ENCODE data around the gene ARID3C. TPM values are rescaled to one million over a fixed set of nuclear protein-coding genes. Genes with fewer than 3 reads are reported as not detected.

The ARID3C gene
- total and polyA plus RNA-seq, 2 donors (not counting 1 experiment from before 2014, with no cell fraction given), result 0.17 TPM; not detected in 1

DNA sequence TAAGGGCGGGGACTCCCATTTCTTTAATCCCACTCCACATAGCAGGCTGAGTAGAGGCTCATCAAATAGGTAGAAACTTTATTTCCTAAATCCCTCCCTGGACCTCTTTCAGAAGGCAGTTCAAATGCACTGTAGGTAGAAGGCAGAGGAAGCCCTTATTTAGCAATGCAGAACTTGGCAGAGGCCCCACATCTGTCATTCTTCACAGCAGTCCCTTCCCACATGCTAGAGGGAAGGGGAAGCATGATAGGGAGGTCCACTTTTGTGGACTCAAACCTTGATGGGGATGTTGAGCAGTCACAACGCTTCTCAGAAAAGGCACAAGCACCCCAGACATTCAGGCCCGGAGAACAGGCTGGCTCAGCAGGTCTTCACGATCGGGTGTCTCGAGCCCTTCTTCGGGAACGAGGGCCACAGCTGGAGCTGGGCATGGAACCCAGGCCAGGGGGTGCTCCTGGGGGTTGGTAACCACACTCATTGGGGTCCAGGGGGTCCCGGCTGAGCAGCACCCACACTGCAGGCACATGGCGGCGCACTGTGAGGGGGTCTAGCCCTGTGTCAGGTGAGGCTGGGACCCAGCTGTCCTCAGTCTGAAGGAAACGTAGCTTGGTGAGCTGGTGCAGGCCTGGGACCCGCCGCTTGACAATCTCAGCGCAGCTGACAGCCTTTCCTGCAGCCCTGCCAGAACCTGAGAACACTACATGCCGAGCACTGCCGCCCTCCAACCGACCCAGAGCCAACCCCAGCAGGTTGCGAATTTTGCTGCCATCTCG is 18.2 kb downstream of the ARID3C start:
- Histone ChIP-seq H3K27me3 (ENCODE audit: control insufficient read depth, insufficient read depth, low read length) (peaks cover 2% of the 10 kb centered on the region), H3K9me3 (ENCODE audit: control insufficient read depth, insufficient read depth, low read depth, low read length) (no peaks in the 10 kb centered on the region), H3K36me3 (ENCODE audit: control insufficient read depth, insufficient read depth, low read length) (peaks cover 6% of the 10 kb centered on the region), H4K20me1 (ENCODE audit: control insufficient read depth, extremely low read depth, insufficient read depth, low read length) (peaks cover under 1% of the 10 kb centered on the region), H3K9ac (ENCODE audit: insufficient read depth, low read length) (no peak overlapping the region), H2AFZ (ENCODE audit: low read length) (no peak overlapping the region), H3K27ac (ENCODE audit: insufficient read depth, low read length) (no peak overlapping the region), H3K4me2 (ENCODE audit: extremely low read depth, insufficient read depth, low read length) (peak overlapping the region; percentile 87), H3K4me3 (replicated peaks in 1 of 4; ENCODE audit: control extremely low read depth in 1 of 4, insufficient read depth in 1 of 4, low read depth in 3 of 4, low read length in 4 of 4) (peak overlapping the region in 2 of 4 experiments; percentile 85 to 93), H3K4me1 (ENCODE audit: control insufficient read depth, extremely low read depth, insufficient read depth, low read length) (peaks cover 7% of the 10 kb centered on the region), H3K79me2 (ENCODE audit: control insufficient read depth, insufficient read depth, low read length) (no peaks in the 10 kb centered on the region)
- TF ChIP-seq EZH2 (IDR thresholded peaks at IDR 0.05; ENCODE audit: low read length, missing control alignments), result no peak
- TF ChIP-seq, protein P1, sequence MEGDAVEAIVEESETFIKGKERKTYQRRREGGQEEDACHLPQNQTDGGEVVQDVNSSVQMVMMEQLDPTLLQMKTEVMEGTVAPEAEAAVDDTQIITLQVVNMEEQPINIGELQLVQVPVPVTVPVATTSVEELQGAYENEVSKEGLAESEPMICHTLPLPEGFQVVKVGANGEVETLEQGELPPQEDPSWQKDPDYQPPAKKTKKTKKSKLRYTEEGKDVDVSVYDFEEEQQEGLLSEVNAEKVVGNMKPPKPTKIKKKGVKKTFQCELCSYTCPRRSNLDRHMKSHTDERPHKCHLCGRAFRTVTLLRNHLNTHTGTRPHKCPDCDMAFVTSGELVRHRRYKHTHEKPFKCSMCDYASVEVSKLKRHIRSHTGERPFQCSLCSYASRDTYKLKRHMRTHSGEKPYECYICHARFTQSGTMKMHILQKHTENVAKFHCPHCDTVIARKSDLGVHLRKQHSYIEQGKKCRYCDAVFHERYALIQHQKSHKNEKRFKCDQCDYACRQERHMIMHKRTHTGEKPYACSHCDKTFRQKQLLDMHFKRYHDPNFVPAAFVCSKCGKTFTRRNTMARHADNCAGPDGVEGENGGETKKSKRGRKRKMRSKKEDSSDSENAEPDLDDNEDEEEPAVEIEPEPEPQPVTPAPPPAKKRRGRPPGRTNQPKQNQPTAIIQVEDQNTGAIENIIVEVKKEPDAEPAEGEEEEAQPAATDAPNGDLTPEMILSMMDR (conservative IDR thresholded peaks at IDR 0.05 in 1 of 2, IDR thresholded peaks at IDR 0.05 in 1 of 2; ENCODE audit: low read depth in 1 of 2, low read length in 2 of 2), result no peak
- DNase-seq (ENCODE audit: low read depth in 2 of 2), result no peak

DNA sequence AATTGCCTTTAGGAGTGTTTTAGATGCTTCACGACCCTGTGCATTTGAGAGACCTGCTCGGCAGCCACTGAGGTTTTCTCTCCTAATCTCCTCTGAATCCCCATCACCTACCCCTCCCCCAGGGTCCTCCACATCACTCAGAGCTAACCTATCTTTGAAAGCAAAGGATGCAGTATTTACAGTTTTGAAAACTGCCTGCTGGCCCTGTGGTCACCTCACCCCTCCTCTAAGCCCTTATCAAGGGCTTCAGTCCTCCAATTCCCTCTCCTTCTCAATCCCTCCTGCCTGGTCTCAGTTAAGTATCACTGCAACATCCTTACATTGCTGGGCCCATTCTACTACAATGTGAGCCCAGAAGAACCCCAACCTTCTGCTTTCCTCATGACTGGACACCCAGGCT is 21.5 kb downstream of the ARID3C start:
- TF ChIP-seq, protein P1 (conservative IDR thresholded peaks at IDR 0.05 in 1 of 2, IDR thresholded peaks at IDR 0.05 in 1 of 2; ENCODE audit: low read depth in 1 of 2, low read length in 2 of 2), result no peak
- no peak for TF ChIP-seq EZH2 (IDR thresholded peaks at IDR 0.05; ENCODE audit: low read length, missing control alignments)
- Histone ChIP-seq H2AFZ (ENCODE audit: low read length) (no peak overlapping the region), H3K4me1 (ENCODE audit: control insufficient read depth, extremely low read depth, insufficient read depth, low read length) (peaks cover 3% of the 10 kb centered on the region), H3K9me3 (ENCODE audit: control insufficient read depth, insufficient read depth, low read depth, low read length) (no peaks in the 10 kb centered on the region), H3K9ac (ENCODE audit: insufficient read depth, low read length) (no peak overlapping the region), H3K27ac (ENCODE audit: insufficient read depth, low read length) (no peak overlapping the region), H3K36me3 (ENCODE audit: control insufficient read depth, insufficient read depth, low read length) (no peaks in the 10 kb centered on the region), H3K27me3 (ENCODE audit: control insufficient read depth, insufficient read depth, low read length) (peaks cover 6% of the 10 kb centered on the region), H3K4me2 (ENCODE audit: extremely low read depth, insufficient read depth, low read length) (no peak overlapping the region), H4K20me1 (ENCODE audit: control insufficient read depth, extremely low read depth, insufficient read depth, low read length) (peaks cover 2% of the 10 kb centered on the region), H3K4me3 (replicated peaks in 1 of 4; ENCODE audit: control extremely low read depth in 1 of 4, insufficient read depth in 1 of 4, low read depth in 3 of 4, low read length in 4 of 4) (no peak overlapping the region), H3K79me2 (ENCODE audit: control insufficient read depth, insufficient read depth, low read length) (no peaks in the 10 kb centered on the region)
- no peak for DNase-seq (ENCODE audit: low read depth in 2 of 2)

- H4K20me1 ChIP-seq (ENCODE audit: control insufficient read depth, extremely low read depth, insufficient read depth, low read length), result peaks cover 2% of the 10 kb centered on the region
These were observed 22.0 kb downstream of the ARID3C start for GRCh38 chr9:34606905-34607304.

More at GRCh38 chr9:34606905-34607304, 22.0 kb downstream of the ARID3C start:
- no peak for DNase-seq (ENCODE audit: low read depth in 2 of 2)
- H3K27ac ChIP-seq (ENCODE audit: insufficient read depth, low read length), result no peak overlapping the region
- H3K4me3 ChIP-seq (replicated peaks in 1 of 4; ENCODE audit: control extremely low read depth in 1 of 4, insufficient read depth in 1 of 4, low read depth in 3 of 4, low read length in 4 of 4), result no peak overlapping the region
- H3K79me2 ChIP-seq (ENCODE audit: control insufficient read depth, insufficient read depth, low read length), result no peaks in the 10 kb centered on the region
- no peak overlapping the region for H3K4me2 ChIP-seq (ENCODE audit: extremely low read depth, insufficient read depth, low read length)
- no peaks in the 10 kb centered on the region for H3K9me3 ChIP-seq (ENCODE audit: control insufficient read depth, insufficient read depth, low read depth, low read length)
- H3K9ac ChIP-seq (ENCODE audit: insufficient read depth, low read length), result no peak overlapping the region
- H3K36me3 ChIP-seq (ENCODE audit: control insufficient read depth, insufficient read depth, low read length), result no peaks in the 10 kb centered on the region
- no peaks in the 10 kb centered on the region for H3K4me1 ChIP-seq (ENCODE audit: control insufficient read depth, extremely low read depth, insufficient read depth, low read length)
- H3K27me3 ChIP-seq (ENCODE audit: control insufficient read depth, insufficient read depth, low read length), result peaks cover 6% of the 10 kb centered on the region
- TF ChIP-seq, protein P1 (conservative IDR thresholded peaks at IDR 0.05 in 1 of 2, IDR thresholded peaks at IDR 0.05 in 1 of 2; ENCODE audit: low read depth in 1 of 2, low read length in 2 of 2), result no peak
- no peak for TF ChIP-seq EZH2 (IDR thresholded peaks at IDR 0.05; ENCODE audit: low read length, missing control alignments)
- no peak overlapping the region for H2AFZ ChIP-seq (ENCODE audit: low read length)
